GM18499 (cell line): ENCODE results near the gene PLCB4.

Source experiments
- ATAC-seq: cut with Tn5 transposase; IDR thresholded peaks from one replicate; pipeline ENCODE4 v1.9.1; 2021; ENCODE audit warnings: moderate number of reproducible peaks; ENCODE audit not compliant: insufficient read depth, unreplicated experiment

The PLCB4 gene

GRCh38 chr20:9250511-9250910 is 181.6 kb downstream of the PLCB4 start:
- ATAC-seq: no peak

DNA sequence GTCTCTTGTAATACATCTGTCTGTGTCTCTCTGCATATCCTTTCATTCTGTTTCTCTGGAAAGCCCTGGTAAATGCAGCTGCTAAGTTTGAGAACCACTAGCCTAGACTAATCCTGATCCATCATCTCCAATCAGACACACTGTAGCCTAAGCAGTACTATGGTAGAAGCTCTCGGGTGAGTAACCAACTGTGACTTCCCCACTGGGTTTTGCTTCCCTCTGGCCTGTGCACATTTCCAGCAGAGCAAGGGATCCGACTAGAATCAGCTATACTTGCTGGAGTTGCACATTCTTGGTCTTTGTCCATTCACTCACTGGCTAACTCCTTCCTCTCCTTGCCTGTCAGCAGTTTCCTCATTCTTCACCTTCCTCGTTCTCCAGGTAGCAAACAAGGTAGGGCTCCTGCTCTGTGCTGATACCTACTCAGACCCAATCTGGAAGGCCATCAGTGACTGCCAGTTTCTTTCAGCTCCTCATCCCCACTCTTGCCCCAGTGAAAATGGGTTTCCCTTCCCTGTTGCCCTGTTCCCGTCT is 184.2 kb downstream of the PLCB4 start:
- ATAC-seq: no peak

DNA sequence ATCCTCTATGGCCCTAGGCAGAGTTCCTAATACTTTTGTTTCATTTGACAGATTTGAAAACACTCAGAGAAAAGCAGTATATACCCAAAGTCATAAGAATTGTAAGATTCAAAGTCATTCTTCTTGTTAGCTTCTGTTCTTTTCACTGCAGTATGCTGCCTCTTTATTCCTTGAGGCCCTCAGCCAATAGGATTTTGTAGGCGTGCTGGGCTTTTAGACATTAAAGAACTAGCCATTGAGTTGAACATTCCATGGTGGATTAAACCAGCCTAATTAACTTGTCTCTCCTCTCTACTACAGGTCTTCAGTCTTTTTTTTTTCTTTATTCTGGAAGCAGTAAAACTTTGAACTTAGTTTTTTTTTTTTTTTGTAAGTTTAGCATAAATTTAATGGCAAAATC is 186.3 kb downstream of the PLCB4 start:
- ATAC-seq: no peak

GRCh38 chr20:9256393-9256792 is 187.5 kb downstream of the PLCB4 start:
- ATAC-seq: no peak

- ATAC-seq: no peak
Measured at GRCh38 chr20:9258901-9259300, 190.0 kb downstream of the PLCB4 start.

DNA sequence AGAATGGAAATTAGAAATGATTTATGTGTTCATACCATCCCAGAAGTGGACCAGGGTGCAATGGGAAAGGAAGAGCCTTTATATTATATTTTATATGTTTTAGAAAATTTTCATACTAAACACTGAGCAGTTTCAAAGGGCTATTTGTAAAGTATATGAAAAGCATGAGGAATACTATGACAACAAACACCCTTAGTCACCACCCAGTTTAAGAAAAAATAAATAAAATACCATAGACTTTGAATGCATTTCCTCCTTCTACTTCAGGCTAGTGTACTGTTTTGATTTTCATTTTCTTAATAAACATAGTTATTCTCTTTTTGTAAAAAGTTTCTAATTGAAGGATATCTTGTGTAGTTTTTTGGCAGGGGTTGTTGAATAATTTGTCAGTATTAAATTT is 191.1 kb downstream of the PLCB4 start:
- no peak for ATAC-seq

- ATAC-seq: no peak
Measured at GRCh38 chr20:9261781-9262180, 192.9 kb downstream of the PLCB4 start.

GRCh38 chr20:9262653-9263194 is 193.8 kb downstream of the PLCB4 start:
- no peak for ATAC-seq

DNA sequence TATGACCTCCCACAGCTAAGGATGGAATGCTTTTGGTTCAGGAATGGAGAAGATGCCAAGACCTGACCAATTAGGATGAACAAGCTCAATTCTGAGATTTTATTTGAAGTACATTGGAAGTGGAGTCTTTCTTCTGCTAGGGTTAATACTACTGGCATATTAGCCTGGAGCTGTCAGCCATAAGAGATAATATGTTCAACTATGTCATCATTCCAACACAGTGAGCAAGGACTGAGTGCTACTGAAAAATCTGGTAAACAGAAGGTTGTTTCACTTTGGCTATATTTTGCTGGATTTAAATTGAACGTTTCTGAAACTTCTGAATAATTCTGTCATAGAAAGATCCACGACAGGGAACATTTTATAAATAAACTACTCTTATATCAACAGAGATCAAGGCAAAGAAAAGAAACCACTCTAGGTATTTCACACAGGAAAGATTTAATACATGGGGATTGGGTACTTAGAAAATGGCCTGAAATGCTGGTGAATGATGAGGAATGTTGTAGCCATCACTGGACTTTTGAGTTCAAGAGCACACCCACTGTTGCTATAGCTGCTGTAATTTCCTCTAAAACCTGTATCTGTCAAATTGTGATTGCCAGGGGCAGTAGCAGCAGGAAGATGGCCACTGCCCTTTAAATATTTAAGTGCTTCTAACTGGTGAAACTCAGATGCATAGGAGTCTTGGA is 200.5 kb downstream of the PLCB4 start:
- ATAC-seq: no peak

- ATAC-seq: no peak
Measured at GRCh38 chr20:9270831-9271230, 201.9 kb downstream of the PLCB4 start.

GRCh38 chr20:9276966-9277468 is 208.1 kb downstream of the PLCB4 start:
- no peak for ATAC-seq

GRCh38 chr20:9279918-9280401 is 211.1 kb downstream of the PLCB4 start:
- ATAC-seq: no peak

- no peak for ATAC-seq
Measured at GRCh38 chr20:9280666-9281065, 211.8 kb downstream of the PLCB4 start.

GRCh38 chr20:9281803-9282202 is 212.9 kb downstream of the PLCB4 start:
- no peak for ATAC-seq

- no peak for ATAC-seq
Measured at GRCh38 chr20:9285617-9286016, 216.7 kb downstream of the PLCB4 start.

- no peak for ATAC-seq
Measured at GRCh38 chr20:9286501-9287461, 217.9 kb downstream of the PLCB4 start.

- no peak for ATAC-seq
Measured at GRCh38 chr20:9287826-9288225, 218.9 kb downstream of the PLCB4 start.

DNA sequence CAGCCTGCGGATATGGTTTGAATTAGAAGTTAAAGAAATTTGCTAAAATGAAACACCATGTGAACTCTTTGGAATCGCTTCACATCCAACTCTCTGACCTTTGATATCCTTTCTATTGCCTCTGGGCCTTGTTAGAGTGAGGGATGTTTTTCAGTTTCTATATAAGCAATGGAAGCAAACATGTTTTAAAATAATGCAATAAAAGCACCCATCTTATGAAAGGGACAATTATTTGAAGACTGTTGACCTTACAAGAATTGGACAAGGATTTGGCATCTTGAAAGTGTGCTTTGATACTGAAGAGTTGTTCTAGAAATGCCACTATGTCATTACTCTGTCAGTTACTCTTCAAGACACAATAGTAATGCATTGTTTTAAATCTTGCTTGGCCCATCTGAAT is 221.4 kb downstream of the PLCB4 start:
- ATAC-seq: no peak

GRCh38 chr20:9293145-9293544 is 224.3 kb downstream of the PLCB4 start:
- ATAC-seq: no peak

DNA sequence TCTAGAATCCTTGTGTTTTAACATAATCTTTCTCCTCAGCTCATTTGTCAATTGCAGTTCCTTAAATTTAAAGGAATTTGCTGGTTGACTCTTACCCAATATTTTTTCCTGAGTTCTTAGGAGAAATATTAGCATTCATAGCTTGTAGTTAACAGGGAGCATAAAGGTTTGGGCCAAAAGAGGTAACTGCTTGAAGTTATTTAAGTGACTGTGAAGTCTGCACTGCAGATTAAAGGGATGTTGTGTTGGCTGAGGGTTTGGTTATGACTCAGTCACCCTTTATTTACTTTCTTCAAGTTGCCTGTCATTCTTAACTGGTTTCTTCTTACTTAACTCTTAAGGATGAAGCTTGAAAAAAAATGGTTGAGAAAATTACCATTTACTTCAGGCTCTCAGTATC is 225.2 kb downstream of the PLCB4 start:
- ATAC-seq: no peak

DNA sequence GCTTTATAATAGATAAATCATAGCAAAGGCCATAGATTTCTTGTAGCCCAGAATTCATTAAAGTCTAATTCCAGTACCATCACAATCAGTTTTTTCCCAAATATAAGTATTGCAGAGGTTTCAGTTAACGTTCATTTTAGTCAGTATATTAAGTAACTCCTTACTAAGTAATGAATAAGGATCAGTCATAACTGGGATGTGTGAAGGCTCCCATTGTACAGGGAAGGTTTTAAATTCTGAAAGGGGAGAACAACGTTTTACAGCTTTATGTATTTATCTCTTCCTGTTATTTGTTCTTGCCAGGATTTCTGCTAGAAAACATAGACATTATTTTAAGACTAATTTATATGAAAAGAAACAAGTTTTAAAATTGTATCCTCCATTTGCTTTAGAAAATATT is 230.0 kb downstream of the PLCB4 start:
- ATAC-seq: no peak
